ENCODE measurements around the gene NT5C2.

DNA sequence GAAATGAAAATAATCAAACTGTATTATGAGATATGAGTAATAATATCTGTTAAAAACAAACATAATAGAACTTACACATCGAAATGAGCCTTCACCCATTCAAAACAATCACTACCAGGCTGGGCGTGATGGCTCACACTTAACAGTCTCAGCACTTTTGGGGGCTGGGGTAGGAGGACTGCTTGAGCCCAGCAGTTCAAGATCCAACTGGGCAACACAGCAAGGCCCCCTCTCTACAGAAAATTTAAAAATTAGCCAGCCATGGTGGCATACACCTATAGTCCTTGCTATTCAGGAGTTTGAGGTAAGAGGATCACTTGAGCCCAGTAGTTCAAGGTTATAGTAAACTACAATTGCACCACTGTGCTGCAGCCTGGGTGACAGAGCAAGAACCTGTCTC, 75.8 kb downstream of the NT5C2 start:
- TF ChIP-seq, protein P1, sequence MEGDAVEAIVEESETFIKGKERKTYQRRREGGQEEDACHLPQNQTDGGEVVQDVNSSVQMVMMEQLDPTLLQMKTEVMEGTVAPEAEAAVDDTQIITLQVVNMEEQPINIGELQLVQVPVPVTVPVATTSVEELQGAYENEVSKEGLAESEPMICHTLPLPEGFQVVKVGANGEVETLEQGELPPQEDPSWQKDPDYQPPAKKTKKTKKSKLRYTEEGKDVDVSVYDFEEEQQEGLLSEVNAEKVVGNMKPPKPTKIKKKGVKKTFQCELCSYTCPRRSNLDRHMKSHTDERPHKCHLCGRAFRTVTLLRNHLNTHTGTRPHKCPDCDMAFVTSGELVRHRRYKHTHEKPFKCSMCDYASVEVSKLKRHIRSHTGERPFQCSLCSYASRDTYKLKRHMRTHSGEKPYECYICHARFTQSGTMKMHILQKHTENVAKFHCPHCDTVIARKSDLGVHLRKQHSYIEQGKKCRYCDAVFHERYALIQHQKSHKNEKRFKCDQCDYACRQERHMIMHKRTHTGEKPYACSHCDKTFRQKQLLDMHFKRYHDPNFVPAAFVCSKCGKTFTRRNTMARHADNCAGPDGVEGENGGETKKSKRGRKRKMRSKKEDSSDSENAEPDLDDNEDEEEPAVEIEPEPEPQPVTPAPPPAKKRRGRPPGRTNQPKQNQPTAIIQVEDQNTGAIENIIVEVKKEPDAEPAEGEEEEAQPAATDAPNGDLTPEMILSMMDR (IDR thresholded peaks at IDR 0.05): no peak
- TF ChIP-seq POLR2A (IDR thresholded peaks at IDR 0.05) (no peak), POLR2AphosphoS5 (IDR thresholded peaks at IDR 0.05) (no peak)
